Ovary (tissue), 3 donors: Measurements from ENCODE around the gene XPNPEP2.

Source experiments
- CTCF ChIP-seq, 3 donors: fragments of 450-650 bp in 2 of 3; fragments of 200-600 bp in 1 of 3; IDR thresholded peaks; one replicate each; pipeline versions ENCODE4 v1.5.1 to v1.8.0; 2016 to 2022; ENCODE audit warnings: antibody characterized with exemption in 3 of 3, mild to moderate bottlenecking in 1 of 3
- POLR2A ChIP-seq: fragments of 450-650 bp; IDR thresholded peaks from one replicate; pipeline ENCODE4 v1.6.1; 2017; ENCODE audit warnings: antibody characterized with exemption, mild to moderate bottlenecking, moderate library complexity
- donor health status: DM: no; HTN: no; CAD: no.

GRCh38 chrX:129723511-129723910, 15.3 kb upstream of the XPNPEP2 start:
- no peak for TF ChIP-seq CTCF (IDR thresholded peaks at IDR 0.05)
- TF ChIP-seq POLR2A: no peak
